ENCODE measurements around the gene PDIK1L.

The PDIK1L gene

GRCh38 chr1:26111530-26112406 is at the start of gene PDIK1L:
PDIK1L (plus strand) TSS chr1:26111824; CDS start chr1:26114309, 2,485 bp downstream.
- peak; percentile 46 for DNase-seq

DNA sequence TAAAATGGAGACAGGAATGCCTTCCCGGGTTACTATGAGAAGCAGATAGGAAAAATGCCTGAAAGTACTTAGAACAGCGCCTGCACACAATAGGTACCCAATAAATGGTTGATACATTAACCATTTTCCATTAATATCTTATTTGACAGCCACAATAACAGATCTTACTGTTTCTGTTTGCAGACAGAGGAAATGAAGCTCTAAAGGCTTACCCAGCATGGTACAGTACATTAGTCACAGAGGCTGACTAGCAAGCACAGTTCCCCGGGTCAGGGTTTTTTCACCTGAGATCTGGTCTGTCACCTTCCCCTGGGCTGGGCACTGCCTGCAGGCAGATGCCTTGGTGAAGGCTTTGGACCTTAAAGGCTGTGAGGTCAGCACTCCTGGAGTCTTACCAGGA is 47.1 kb upstream of the PDIK1L start:
- no peak for DNase-seq

DNA sequence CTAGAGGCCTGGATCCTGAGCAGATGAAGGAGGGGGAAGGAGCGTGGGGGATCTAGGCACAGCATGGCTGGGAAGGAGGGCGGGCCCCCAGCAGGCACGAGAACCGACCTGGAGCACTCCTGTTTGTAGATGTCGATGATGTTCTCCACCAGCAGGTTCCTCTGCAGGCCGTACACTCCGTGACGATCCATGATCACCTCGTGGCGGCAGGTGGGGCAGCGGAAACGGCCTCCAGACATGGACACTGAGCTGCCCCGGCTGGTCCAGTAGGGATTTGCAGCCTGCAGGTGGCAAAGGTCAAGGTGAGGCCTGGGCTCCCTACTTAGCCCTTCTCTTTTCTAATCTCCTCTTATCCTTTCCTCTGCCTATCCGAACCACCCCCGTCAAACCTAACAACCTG is 45.5 kb upstream of the PDIK1L start:
- no peak for DNase-seq

DNA sequence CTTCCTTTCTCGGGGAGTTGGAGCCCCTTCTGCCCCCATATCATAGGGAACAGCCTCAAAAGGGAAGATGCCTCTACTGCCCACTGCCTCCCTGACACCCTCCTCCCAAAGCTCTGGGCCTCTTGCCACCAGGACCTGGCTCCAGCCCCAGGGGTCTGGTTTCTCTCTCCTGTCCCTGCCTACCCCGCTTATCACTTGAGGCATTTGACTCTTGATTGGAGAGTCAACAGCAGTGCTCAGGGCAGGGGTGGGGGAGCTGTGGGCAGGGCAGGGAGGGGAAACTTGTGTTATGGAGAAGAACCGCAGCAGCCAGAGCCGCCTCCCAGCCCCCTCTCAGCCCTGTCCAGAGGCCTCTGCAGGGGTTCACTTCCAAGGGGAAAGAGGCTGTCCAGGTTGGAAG is 44.8 kb upstream of the PDIK1L start:
- no peak for DNase-seq

DNA sequence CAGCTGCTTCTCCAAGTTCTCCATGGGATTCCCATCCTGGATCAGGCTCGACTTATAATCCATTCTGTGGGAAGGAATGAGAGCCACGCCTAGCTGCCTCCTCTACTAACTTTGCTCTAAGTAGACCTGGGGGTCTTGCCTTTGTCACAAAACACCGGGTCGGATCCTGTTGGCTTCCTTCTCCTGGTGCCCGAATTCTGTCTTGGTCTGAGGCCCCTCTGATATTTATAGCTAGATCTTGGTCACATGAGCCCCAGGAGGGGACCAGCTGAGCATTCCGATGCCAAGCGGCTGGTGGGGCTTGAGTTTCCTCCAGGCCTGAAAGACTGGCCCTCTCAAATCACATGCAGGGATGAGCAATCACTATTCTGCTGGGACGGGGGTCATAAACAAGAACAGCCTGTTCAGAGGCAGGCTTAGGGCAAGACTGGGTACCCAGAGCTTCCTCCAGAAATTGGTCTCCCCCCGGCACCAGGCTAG is 44.2 kb upstream of the PDIK1L start, which contains the start of gene TRIM63:
Gene TRIM63, minus strand, starts transcription at position 199 of the 480 bp plus-strand sequence. Its CDS starts 136 bp downstream, at position 63.
- DNase-seq: no peak

- DNase-seq: no peak
Observed at GRCh38 chr1:26069941-26070295, 41.7 kb upstream of the PDIK1L start.

DNA sequence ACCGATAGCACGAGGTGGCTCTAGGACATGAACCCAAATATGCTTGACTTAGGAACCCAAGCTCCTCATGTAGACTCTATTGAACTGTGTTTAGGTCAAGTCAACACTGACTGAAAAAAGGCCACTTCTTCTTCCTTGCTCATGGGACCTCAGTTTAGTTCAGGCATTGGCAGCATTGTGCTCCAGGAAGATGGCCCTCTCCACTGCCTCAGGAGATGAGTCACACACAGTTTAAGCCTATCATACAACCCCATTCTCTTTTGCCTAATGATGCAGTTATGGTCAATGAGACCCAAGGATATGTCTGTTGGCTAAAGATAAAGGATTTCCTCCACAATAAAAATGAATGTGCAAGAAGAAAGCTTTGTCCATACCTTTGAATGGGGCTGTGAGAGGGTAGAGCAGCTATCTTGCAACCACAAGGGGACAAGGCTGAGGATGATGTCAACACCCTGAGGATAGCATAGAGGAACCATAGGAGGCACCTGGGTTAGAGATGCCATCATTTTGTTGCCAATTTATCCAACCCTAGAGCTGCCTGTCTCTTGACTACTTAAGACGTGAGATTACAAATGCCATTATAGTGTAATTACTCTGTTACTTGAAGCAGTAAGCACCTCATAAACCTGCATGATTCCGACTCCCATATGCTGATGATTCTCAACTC is 41.2 kb upstream of the PDIK1L start:
- DNase-seq: no peak

DNA sequence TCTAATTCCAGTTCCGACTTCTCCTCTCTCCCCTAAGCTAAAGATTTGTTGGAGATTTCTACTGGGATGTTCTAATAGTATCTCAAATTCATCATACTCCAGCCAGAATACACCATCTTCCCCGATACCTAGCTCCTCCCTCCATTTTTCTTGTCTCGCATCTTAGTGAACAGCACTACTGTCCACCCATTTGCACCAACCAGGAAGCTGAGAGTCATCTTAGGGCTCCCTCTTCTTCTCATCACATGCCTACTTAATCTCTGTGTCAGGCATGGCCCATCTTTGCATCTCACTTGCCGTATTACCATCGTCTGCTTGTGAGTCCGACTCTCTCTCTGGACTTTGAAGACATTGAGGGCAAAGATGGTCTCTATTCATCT is 40.7 kb upstream of the PDIK1L start:
- DNase-seq: no peak

DNA sequence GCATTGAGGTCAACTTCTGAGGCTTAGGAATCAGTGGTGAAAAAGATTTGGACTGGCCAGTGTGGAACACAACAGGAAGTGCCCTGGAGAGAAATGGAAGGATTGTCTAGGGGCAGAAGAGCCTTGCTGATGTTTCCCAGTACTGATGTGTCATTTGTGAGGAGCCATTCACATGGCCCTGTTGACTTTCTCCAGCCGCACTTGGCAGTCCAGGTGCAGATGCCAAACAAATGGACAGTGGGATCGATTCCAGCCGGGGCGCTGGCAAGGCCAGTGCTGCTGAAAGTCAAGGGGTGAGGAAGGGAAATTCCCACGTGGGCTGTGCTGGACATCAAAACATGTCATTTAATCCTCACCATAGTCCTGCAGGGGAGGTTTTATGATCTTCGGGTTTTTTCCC is 39.3 kb upstream of the PDIK1L start:
- DNase-seq: no peak

DNA sequence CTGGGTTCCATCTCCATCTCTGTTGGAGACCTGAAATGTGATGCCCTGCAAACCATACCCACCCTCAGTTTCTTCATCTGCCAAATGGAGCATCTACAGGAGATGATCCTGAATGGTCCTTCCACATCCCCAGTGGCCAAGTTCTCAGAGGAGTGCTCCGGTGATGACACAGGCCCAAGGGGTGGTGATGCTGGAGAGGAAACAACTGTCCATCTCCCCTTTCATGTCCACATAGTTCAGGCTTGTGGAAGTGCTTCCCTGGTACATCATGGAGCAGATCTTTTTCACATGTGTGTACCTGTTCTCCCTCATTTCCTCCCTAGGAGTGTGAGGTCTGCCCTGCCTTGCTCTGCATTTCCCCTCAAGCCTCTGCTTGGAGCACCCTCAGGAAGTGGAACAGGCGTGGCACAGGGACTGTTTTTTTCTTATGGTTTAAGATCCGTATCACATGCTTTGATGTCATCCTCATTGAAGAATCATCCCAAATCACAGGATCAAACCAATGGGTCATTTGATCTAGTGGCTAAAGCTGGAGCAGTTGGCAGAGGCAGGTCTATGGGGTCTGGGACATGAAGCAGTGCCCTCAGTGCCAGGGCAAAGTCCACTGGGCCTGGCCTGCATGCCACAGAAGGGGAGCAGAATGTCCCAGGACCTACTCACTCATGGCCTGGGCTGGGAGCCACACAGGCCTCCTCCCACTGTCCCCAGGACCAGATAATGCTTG is 36.0 kb upstream of the PDIK1L start:
- DNase-seq: no peak

- no peak for DNase-seq
Observed at GRCh38 chr1:26077524-26077923, 34.1 kb upstream of the PDIK1L start.

GRCh38 chr1:26078286-26079177 is 33.1 kb upstream of the PDIK1L start:
- no peak for DNase-seq

DNA sequence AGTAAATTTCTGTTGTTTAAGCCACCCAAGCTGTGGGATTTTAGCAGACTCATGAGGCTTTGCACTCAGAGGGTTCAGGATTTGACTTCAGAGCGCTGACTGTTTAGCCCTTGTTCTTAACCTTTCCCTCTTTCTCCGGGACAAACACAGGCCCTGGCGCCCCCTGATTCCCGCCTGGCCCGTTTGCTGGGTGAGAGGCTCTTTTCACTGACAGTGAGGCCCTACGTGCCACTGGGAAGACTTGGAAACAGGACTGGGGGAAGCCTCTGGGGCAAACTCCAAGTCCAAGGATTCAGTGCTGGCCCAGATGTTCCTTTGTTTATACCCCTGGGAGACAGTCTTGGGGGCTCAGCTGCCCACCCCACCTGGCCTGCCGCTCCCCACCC is 32.5 kb upstream of the PDIK1L start:
- no peak for DNase-seq

DNA sequence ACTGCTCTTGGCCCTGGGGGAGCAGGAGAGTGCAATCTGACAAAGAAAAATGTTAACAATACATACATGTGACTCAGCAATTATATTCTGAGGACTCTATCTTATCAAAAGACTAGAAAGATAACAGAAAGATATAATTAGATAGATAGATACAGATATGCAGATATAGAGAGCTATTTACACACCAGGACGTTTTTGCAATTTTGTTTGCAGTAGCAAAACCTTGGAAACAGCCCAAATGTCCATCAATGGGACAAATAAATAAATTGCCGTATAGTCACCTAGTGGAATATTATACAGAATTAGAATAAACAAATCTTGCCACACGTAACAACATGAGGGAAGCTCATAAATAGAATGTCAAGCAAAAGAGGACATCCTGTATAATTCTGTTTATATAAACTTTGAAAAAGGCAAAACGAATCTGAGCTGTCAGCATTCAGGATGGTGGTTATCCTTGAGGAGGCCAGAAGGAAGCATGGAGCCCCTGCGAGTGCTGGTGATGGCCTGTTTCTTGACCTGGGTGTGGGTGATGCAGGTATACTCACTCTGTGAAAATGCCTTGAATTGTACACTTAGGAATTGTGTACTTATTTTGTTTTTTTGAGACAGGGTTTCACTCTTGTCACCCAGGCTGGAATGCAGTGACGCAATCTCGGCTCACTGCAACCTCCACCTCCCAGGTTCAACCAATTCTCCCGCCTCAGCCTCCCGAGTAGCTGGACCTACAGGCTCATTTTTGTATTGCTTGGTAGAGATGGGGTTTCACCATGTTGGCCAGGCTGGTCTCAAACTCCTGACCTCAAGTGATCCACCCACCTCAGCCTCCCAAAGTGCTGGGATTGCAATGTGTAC is 31.4 kb upstream of the PDIK1L start:
- no peak for DNase-seq

DNA sequence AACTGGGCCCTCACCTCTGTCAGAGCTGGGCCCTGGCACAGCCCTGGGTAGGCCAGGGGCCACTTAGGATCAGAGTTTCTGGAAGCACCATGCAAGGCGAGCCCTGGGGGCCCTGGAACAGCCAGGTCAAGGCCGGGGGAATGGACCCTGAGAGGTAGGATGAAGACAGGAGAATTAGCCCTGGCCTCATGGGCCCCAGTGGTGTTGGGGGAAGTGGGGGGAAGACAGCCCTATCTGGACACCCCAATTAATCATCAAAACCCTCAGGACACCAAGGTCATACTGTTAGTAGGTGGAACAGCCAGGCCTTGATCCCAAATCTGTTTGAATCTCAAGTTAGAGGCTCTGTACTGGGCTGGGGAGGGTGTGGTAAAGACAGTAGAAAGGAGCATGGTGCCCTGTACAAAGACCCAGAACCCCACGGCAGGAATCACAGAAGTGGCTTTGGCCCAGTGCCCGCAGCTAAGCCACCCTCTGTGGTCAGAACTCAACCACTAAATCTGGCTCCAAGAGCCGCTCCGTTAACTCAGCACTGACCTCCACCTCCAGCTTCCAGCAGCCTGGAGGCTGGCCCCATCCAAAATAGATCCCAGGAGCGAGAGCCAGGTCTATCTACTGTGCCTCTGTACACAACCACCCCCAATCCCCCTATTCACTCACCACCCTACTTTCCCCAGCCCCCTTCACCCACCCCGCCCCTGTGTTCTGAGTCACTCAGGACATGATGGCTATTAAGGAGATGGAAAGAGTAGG is 30.2 kb upstream of the PDIK1L start:
- no peak for DNase-seq

DNA sequence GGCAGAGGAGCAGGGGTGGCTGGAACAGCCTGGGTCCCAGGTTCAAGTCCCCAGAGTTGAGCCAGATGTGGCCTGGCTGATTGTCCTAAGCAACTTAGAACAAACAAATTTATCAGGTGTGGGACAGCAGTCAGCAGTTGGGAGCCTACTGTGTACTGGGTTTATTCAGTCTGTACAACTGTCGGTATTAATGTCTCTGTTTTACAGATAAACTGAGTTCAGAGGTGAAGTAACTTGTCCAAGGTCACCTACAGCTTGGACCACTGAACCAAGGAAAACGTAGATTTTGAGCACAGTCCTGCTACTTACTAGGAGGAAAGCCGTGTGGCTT is 29.6 kb upstream of the PDIK1L start:
- no peak for DNase-seq

DNA sequence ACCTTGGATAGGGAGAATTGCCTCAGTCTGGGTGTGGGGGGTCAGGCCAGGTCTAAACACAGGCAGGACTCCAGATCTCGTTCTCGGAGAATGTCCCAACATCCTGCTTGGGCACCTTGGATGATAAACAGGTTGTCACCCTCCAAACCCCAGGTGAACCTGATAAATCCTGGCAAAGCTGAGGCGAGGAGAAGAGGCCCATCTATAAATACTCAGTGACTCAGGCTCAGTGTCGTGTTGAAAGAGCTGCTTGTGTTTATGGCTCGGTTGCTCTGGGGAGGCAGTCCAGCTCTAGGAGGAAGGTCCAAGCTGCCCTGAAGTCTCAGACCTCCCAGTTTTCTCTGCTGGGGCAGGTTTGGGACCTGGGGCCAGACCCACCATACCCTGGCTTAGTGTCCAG is 28.4 kb upstream of the PDIK1L start:
- DNase-seq: no peak

GRCh38 chr1:26084091-26084561 is 27.5 kb upstream of the PDIK1L start:
- DNase-seq: no peak

GRCh38 chr1:26084844-26085243 is 26.8 kb upstream of the PDIK1L start:
- no peak for DNase-seq

DNA sequence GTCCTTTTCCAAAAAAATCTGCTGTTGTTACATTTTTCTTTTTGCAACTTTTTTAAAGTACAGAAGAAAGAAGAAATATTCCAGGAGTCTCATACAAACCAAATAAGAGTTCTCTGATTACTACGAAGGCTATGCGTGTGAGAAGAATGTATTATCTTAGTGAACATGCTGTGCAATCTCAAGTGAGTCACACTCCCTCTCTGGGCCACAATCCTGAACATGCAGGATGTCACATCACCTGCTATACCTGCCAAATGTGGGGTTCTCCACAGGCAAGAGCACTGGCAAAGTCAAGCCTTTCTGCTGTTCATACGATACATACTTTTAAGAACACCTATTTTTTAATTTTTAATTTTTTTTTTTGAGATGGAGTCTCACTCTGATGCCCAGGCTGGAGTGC is 22.5 kb upstream of the PDIK1L start:
- no peak for DNase-seq

DNA sequence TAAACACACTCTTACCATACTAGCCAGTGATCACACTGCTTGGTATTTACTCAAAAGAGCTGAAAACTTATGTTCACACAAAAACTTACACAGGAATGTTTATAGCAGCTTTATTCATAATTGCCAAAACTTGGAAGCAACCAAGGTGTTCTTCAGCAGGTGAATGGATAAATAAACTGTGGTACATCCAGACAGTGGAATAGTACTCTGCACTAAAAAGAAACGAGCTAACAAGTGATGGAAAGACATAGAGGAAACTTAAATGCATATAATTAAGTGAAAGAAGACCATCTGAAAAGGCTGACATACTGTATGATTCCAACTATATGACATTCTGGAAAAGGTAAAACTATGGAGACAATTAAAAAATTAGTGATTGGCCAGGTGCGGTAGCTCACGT is 20.7 kb upstream of the PDIK1L start:
- DNase-seq: no peak

All from NCI-H187 treated with DMSO at 0.1 percent for 48 hours (cell line).